Mesodermal cell (in vitro differentiated cells): ENCODE data around the gene LRRC74A.
A peak's percentile ranks its signal among the peaks of the same experiment; 100 is the strongest.

Experiments
- H3K27ac ChIP-seq: 2 replicates; pipeline ENCODE4 v1.7.0; 2013; ENCODE audit warnings: mild to moderate bottlenecking, low read depth, low read length, moderate library complexity; ENCODE audit not compliant: severe bottlenecking
- H3K36me3 ChIP-seq: 2 replicates; pipeline ENCODE4 v1.7.1; 2013; ENCODE audit warnings: mild to moderate bottlenecking, low read length, moderate library complexity; ENCODE audit not compliant: control insufficient read depth, insufficient read depth
- H3K4me1 ChIP-seq: one replicate; pipeline ENCODE4 v1.7.1; 2013; ENCODE audit warnings: mild to moderate bottlenecking, low read length; ENCODE audit not compliant: insufficient read depth, control insufficient read depth, poor library complexity, severe bottlenecking
- H3K4me3 ChIP-seq: 2 replicates; pipeline ENCODE4 v1.7.0; 2013; ENCODE audit warnings: low read length, control low read depth, mild to moderate bottlenecking; ENCODE audit not compliant: insufficient read depth, poor library complexity, severe bottlenecking; ENCODE audit errors: extremely low read depth
- H3K9me3 ChIP-seq: 2 replicates; pipeline ENCODE4 v1.7.1; 2013; ENCODE audit warnings: mild to moderate bottlenecking, low read length, moderate library complexity; ENCODE audit not compliant: control insufficient read depth
- WGBS, 2 experiments: methylation state at CpG; one replicate each; pipeline ENCODE4 v1.1.5; 2013; ENCODE audit warnings: missing lambda C conversion rate in 2 of 2; ENCODE audit not compliant: insufficient coverage in 2 of 2; 5-methylcytosine and 5-hydroxymethylcytosine counted together

Gene LRRC74A

DNA sequence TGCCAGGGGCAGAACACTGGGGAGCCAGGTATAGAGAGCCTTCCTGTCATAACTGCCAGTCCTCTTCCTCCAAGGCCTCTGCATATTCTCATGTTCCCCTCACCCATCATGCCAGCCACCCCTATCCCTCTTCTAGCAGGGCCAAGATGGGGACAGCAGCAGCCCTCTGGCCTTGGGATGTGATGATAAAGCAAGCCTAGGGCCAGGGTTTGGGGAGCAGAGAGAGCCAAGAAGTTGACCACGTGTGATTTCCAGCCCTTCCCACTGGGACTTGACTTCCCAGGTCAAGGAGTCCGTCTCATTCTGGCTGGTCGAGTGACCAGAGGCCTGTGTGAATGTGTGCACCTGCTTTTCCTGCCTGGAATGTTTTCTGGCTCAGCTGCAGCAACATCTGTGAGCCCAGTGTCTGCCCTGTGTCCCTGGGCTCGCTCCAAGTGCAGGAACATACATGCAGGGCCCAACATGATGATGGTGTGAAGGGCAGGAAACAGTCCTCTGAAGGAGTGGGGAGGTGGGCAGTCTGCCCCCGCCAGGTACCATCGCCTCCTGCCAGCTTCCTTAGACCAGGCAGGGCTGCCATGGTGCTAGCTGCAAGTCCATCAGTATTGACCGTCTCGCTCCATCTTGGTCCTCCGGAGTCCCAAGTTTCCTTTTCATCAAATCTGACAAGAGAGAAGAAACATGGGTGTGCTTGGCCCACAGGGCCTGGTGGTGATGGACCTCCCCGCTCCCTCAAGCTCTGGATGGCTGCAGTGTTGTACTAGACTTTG is 43.9 kb upstream of the LRRC74A start:
- no peak overlapping the region for H3K4me3 ChIP-seq
- H3K36me3 ChIP-seq = peaks cover 49% of the 10 kb centered on the region
- H3K9me3 ChIP-seq = no peaks in the 10 kb centered on the region
- WGBS, 2 experiments = 93 to 98% methylated on average over 9 to 10 of the region's 10 CpGs
- H3K27ac ChIP-seq = peak overlapping the region; percentile 5
- peaks cover 19% of the 10 kb centered on the region for H3K4me1 ChIP-seq

DNA sequence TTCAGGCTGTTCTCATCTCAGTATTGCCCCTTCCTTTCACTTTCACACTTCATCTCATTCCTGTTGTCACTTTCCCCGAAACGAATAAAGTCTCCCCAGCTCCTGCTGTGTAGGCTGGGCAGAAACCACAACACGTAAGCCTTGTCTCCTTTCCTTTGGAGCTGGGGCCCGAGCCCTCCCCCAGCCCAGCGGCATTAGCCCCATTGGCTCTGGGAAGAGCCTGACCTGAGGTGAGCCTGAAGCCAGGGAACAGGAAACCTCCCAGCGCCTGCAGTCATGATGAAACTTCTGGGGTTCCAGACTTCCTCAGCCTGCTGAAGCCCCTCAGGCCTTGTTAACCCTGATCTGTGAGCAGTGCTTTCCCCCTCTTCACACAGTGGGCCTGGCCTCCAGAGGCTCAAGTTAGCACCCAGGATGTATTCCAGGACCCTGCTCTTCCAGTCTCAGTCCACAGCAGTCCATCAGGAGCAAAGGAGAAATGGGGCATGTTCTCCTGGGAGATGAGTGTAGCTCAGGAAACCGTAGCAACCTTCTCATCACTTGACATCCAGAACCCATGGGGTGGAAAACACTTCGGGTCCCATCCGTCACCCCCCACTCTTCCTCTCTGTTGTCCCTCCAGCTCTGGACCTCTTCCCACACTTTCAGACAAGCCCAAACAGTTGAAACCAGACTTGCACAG is 43.2 kb upstream of the LRRC74A start:
- H3K27ac ChIP-seq = peak overlapping the region; percentile 29
- no peak overlapping the region for H3K4me3 ChIP-seq
- 81 to 83% methylated on average over 6 to 9 of the region's 9 CpGs for WGBS, 2 experiments
- H3K36me3 ChIP-seq = peaks cover 46% of the 10 kb centered on the region
- H3K9me3 ChIP-seq = no peaks in the 10 kb centered on the region
- H3K4me1 ChIP-seq = peaks cover 19% of the 10 kb centered on the region

DNA sequence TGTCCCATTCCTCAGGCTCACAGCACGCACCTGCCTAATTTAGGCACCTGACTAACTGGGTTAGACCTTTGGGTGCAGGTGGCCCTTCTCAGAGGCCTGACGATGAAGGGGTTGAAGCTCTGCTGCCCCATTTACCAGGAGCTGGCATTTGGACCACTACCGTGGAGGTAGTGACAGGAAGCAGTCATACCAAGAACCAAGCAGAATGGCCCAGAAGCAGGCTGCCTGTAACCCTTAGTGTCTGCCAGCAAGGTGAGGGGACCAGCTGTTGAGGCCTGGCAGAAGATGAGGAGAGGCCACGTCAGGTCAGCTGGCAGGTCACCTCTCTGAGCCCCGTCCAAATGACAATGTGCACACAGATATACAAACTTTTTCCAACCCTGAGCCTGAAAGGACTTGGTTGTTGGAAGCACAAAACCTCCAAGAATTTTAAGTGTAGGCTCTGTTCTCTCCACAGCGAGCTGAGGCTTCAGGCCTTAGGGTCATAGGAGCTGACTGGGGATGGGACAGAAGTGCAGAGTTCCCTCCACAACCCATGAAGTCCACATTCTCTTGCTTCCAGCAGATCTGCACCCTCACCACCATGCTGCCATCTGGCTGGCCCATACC is 41.8 kb upstream of the LRRC74A start:
- 86 to 100% methylated on average over 2 to 6 of the region's 6 CpGs for WGBS, 2 experiments
- H3K9me3 ChIP-seq = no peaks in the 10 kb centered on the region
- peaks cover 19% of the 10 kb centered on the region for H3K4me1 ChIP-seq
- peaks cover 49% of the 10 kb centered on the region for H3K36me3 ChIP-seq
- H3K4me3 ChIP-seq = no peak overlapping the region
- peak overlapping the region; percentile 6 for H3K27ac ChIP-seq

DNA sequence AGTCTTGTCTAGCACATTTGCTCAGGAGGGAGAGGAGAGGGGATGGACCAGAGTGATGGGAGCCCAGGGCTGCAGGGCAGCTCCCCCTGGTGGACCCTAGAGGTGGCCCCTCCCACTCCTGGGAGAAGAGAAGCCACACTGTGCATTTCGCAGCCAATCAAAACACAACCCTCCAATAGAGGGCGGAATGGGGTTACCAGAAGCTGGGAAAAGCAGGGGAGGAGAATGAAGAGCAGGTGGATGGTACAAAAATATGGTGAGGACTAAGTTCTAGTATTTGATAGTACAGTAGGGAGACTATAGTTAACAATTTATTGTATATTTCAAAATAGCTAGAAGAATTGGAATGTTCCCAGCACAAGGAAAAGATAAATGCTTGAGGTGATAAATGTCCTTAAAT is 41.3 kb upstream of the LRRC74A start:
- peaks cover 19% of the 10 kb centered on the region for H3K4me1 ChIP-seq
- no peak overlapping the region for H3K27ac ChIP-seq
- no peak overlapping the region for H3K4me3 ChIP-seq
- H3K9me3 ChIP-seq = no peaks in the 10 kb centered on the region
- WGBS, 2 experiments = no CpG with 5 or more reads among the region's 2 CpGs
- H3K36me3 ChIP-seq = peaks cover 44% of the 10 kb centered on the region

GRCh38 chr14:76786601-76787000 is 39.6 kb upstream of the LRRC74A start:
- H3K9me3 ChIP-seq = no peaks in the 10 kb centered on the region
- H3K36me3 ChIP-seq = peaks cover 55% of the 10 kb centered on the region
- H3K4me3 ChIP-seq = no peak overlapping the region
- H3K4me1 ChIP-seq = peaks cover 6% of the 10 kb centered on the region
- H3K27ac ChIP-seq = no peak overlapping the region
- 63 to 100% methylated on average over 1 to 2 of the region's 2 CpGs for WGBS, 2 experiments

GRCh38 chr14:76792422-76792821 is 33.8 kb upstream of the LRRC74A start:
- no peaks in the 10 kb centered on the region for H3K9me3 ChIP-seq
- no peak overlapping the region for H3K27ac ChIP-seq
- no CpG with 5 or more reads among the region's 2 CpGs for WGBS, 2 experiments
- H3K4me1 ChIP-seq = no peaks in the 10 kb centered on the region
- no peak overlapping the region for H3K4me3 ChIP-seq
- H3K36me3 ChIP-seq = peaks cover 52% of the 10 kb centered on the region

GRCh38 chr14:76793324-76793723 is 32.9 kb upstream of the LRRC74A start:
- Histone ChIP-seq H3K27ac (no peak overlapping the region), H3K4me1 (no peaks in the 10 kb centered on the region), H3K36me3 (peaks cover 57% of the 10 kb centered on the region), H3K4me3 (no peak overlapping the region), H3K9me3 (no peaks in the 10 kb centered on the region)
- 88 to 100% methylated on average over 1 of the region's 4 CpGs for WGBS, 2 experiments

GRCh38 chr14:76793956-76794355 is 32.3 kb upstream of the LRRC74A start:
- no peak overlapping the region for H3K27ac ChIP-seq
- no CpG with 5 or more reads among the region's 5 CpGs for whole genome bisulfite sequencing, 2 experiments
- no peaks in the 10 kb centered on the region for H3K4me1 ChIP-seq
- no peak overlapping the region for H3K4me3 ChIP-seq
- no peaks in the 10 kb centered on the region for H3K9me3 ChIP-seq
- peaks cover 56% of the 10 kb centered on the region for H3K36me3 ChIP-seq

- H3K9me3 ChIP-seq = no peaks in the 10 kb centered on the region
- peaks cover under 1% of the 10 kb centered on the region for H3K4me1 ChIP-seq
- H3K4me3 ChIP-seq = no peak overlapping the region
- H3K27ac ChIP-seq = no peak overlapping the region
- H3K36me3 ChIP-seq = peaks cover 63% of the 10 kb centered on the region
- 93% methylated on average over 9 to 11 of the region's 12 CpGs for whole genome bisulfite sequencing, 2 experiments
Observed at GRCh38 chr14:76806446-76806845, 19.8 kb upstream of the LRRC74A start.

- 71 to 100% methylated on average over 1 of the region's 1 CpG for WGBS, 2 experiments
- Histone ChIP-seq H3K4me1 (peaks cover 2% of the 10 kb centered on the region), H3K36me3 (peaks cover 55% of the 10 kb centered on the region)
Observed at GRCh38 chr14:76808011-76808410, 18.2 kb upstream of the LRRC74A start.

More at GRCh38 chr14:76808011-76808410, 18.2 kb upstream of the LRRC74A start:
- H3K9me3 ChIP-seq = no peaks in the 10 kb centered on the region
- H3K4me3 ChIP-seq = no peak overlapping the region
- H3K27ac ChIP-seq = no peak overlapping the region
